Hepatocyte (in vitro differentiated cells): ENCODE measurements around the gene HSPA9.

Experiments
- EZH2phosphoT487 ChIP-seq: fragments of 200-600 bp; sonication (generic); IDR thresholded peaks from one replicate; pipeline ENCODE4 v1.6.1; 2018; ENCODE audit warnings: antibody characterized with exemption, mild to moderate bottlenecking, low read depth, moderate library complexity; ENCODE audit not compliant: unreplicated experiment, severe bottlenecking
- TF ChIP-seq, protein P1 (sequence below): fragments of 200-600 bp; sonication (generic); IDR thresholded peaks from 2 replicates; pipeline ENCODE4 v1.5.1; 2016; ENCODE audit warnings: antibody characterized with exemption, mild to moderate bottlenecking; ENCODE audit not compliant: poor library complexity

DNA sequence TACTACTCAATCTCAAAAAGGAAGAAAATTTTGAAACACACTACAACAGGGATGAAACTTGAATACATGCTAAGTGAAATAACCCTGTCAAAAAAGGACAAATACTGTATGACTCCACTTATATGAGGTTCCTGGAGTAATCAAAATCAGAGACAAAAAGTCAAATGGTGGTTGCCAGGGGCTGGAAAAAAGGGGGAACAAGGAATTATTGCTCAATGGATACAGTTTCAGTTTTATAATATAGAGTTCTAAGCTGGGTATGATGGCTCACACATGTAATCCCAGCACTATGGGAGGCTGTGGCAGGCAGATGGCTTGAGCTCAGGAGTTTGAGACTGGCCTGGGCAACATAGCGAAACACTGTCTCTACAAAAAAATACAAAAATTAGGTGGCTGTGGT, 61.2 kb downstream of the HSPA9 start:
- TF ChIP-seq, protein P1, sequence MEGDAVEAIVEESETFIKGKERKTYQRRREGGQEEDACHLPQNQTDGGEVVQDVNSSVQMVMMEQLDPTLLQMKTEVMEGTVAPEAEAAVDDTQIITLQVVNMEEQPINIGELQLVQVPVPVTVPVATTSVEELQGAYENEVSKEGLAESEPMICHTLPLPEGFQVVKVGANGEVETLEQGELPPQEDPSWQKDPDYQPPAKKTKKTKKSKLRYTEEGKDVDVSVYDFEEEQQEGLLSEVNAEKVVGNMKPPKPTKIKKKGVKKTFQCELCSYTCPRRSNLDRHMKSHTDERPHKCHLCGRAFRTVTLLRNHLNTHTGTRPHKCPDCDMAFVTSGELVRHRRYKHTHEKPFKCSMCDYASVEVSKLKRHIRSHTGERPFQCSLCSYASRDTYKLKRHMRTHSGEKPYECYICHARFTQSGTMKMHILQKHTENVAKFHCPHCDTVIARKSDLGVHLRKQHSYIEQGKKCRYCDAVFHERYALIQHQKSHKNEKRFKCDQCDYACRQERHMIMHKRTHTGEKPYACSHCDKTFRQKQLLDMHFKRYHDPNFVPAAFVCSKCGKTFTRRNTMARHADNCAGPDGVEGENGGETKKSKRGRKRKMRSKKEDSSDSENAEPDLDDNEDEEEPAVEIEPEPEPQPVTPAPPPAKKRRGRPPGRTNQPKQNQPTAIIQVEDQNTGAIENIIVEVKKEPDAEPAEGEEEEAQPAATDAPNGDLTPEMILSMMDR, result no peak
- TF ChIP-seq EZH2phosphoT487, result no peak
